Activated CD8-positive, alpha-beta memory T cell treated with anti-CD3 and anti-CD28 coated beads, Interleukin-2, amount 50 U/mL, for 48 hours (primary cell): ENCODE results near the gene TMPRSS9.
"Not testable (repeated sequence)": the region's sequence is repeated elsewhere in the genome, so short reads cannot be mapped to it uniquely, and the experiment has no call there.

ENCODE experiments used
- DNase-seq: peaks from one replicate; pipeline ENCODE4 v3.0.0-alpha.2; 2020

TMPRSS9 gene

DNA sequence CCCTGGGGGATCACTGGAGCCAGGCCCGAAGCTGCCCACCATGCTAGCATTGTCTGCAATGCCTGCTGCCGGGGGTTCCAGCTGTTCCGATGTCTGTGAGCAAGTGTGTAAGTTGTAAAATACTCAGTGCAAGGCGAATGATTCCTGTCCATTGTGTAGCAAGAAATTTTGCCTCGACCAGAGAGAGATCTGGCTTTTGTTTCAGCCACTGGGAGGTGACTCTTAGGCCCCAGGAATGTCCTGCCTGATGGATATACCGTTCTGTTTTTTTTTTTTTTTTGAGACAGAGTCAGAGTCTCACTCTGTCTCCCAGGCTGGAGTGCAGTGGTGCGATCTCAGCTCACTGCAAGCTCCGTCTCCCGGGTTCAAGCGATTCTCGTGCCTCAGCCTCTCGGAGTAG, 108.5 kb downstream of the TMPRSS9 start:
- no peak for DNase-seq

DNA sequence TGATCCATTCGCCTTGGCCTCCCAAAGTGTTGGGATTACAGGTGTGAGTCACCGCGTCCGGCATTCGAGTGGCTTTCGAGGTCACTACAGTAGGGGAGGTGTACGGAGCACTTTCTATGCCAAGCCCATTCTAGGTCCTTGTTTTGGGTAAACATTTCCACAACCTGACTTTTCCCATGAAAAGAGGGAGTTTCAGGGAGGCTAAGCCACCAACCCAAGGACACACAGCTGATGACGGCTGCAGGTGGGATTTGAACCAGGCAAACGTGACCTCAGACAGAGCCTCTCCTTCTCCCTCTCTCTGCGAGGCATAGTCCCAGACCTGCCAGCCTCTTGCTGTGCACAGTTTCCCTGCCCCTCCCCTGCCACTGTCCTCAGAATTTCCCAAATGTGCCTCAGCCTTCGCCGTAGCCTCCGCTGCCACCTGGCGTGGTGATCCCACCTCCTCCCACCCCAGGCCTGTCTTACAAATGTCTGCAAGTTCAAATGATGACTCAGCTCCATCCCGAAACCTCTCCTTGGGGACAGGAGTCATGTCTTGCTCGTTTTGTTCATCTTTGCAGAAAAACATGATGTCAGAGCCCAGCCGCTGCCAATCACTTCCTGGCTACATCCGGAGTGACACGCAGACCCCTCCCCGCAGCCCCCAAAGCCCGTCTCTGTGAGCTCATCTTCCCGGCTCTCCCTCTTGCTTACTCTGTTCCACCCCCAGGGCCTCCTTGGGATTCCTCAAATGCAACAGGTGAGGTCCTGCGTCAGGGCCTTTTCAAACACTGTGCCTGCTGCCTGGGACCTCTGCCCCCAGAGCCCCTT, 109.2 kb downstream of the TMPRSS9 start:
- DNase-seq, result peak; percentile 71

DNA sequence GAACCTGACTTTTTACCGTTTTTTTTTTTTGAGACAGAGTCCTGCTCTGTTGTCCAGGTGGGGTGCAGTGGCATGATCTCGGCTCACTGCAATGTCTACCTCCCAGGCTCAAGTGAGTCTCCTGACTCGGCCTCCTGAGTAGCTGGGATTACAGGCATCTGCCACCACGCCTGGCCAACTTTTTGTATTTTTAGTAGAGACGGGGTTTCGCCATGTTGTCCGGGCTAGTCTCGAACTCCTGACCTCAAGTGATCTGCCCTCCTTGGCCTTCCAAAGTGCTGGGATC, 109.8 kb downstream of the TMPRSS9 start:
- not testable (repeated sequence) for DNase-seq

DNA sequence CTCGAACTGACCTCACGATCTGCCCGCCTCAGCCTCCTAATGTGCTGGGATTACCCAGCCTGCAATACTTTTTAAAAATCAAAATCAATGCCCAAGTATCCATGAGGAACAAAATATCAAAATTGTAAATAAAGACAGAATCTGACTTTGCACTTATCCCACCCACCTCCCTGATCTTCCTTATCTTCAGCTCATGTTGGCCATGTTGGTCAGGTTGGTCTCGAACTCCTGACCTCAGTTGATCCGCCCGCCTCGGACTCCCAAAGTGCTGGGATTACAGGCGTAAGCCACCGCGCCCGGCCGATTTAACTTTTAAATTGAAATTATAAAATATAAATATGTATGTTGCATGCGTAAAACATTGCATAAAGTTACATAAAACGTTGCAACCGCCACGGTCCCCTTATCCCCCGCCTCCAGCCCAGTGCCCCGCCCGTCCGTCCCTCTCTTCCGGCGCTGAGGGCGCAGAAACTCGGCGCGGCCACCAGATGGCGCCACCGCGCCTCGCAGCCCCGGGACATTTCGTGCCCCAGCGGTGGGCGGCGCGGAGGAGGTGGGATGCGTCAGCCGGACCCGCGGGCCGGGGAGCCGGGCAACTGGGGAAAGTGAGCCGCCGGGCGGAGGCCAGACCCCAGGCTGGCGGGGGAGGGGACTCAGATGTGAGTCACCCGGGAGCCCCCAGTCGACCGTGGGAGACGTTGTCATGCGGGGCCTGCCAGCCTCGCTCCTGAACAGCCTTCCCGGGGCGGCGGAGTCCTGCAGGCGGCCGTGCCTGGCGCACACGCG, 114.4 kb downstream of the TMPRSS9 start:
- DNase-seq, result peak; percentile 97

- peak; percentile 84 for DNase-seq
Observed at GRCh38 chr19:2475018-2475701, 115.1 kb downstream of the TMPRSS9 start.
